22Rv1 (cell line): ENCODE results near the gene DKK3.

ENCODE experiments used
- H3K27ac ChIP-seq: fragments of 450-650 bp; 2 replicates; pipeline ENCODE4 v1.5.1; 2017
- CTCF ChIP-seq: fragments of 450-650 bp; IDR thresholded peaks from 2 replicates; pipeline ENCODE4 v1.5.1; 2017; ENCODE audit warnings: mild to moderate bottlenecking
- ZFX ChIP-seq: fragments of 450-650 bp; IDR thresholded peaks from 2 replicates; pipeline ENCODE4 v1.6.1; 2017; ENCODE audit warnings: antibody characterized with exemption, borderline replicate concordance

The DKK3 gene

GRCh38 chr11:11980841-11981308 is 27.6 kb downstream of the DKK3 start:
- no peak overlapping the region for H3K27ac ChIP-seq
- TF ChIP-seq ZFX, result no peak
- TF ChIP-seq CTCF, result no peak

- TF ChIP-seq ZFX, result no peak
- no peak for TF ChIP-seq CTCF
- H3K27ac ChIP-seq, result no peak overlapping the region
Measured at GRCh38 chr11:11980200-11980599, 28.2 kb downstream of the DKK3 start.

- TF ChIP-seq CTCF (no peak), ZFX (no peak)
- no peak overlapping the region for H3K27ac ChIP-seq
Measured at GRCh38 chr11:11979488-11980117, 28.8 kb downstream of the DKK3 start.

GRCh38 chr11:11978792-11979487 is 29.5 kb downstream of the DKK3 start:
- no peak for TF ChIP-seq ZFX
- TF ChIP-seq CTCF, result no peak

GRCh38 chr11:11978098-11978637 is 30.3 kb downstream of the DKK3 start:
- TF ChIP-seq ZFX, result no peak
- no peak for TF ChIP-seq CTCF
- H3K27ac ChIP-seq, result no peak overlapping the region

More at GRCh38 chr11:11978792-11979487, 29.5 kb downstream of the DKK3 start:
- H3K27ac ChIP-seq, result no peak overlapping the region

- no peak overlapping the region for H3K27ac ChIP-seq
- TF ChIP-seq CTCF, result no peak
- no peak for TF ChIP-seq ZFX
Measured at GRCh38 chr11:11977206-11977938, 31.1 kb downstream of the DKK3 start.
